ENCODE data around the gene PSMD11. TPM values are rescaled to one million over a fixed set of nuclear protein-coding genes. Genes with fewer than 3 reads are reported as not detected.
A peak's percentile ranks its signal among the peaks of the same experiment; 100 is the strongest.

The PSMD11 gene
- total RNA-seq, 1 donor from 2014 or later, result 117 TPM

DNA sequence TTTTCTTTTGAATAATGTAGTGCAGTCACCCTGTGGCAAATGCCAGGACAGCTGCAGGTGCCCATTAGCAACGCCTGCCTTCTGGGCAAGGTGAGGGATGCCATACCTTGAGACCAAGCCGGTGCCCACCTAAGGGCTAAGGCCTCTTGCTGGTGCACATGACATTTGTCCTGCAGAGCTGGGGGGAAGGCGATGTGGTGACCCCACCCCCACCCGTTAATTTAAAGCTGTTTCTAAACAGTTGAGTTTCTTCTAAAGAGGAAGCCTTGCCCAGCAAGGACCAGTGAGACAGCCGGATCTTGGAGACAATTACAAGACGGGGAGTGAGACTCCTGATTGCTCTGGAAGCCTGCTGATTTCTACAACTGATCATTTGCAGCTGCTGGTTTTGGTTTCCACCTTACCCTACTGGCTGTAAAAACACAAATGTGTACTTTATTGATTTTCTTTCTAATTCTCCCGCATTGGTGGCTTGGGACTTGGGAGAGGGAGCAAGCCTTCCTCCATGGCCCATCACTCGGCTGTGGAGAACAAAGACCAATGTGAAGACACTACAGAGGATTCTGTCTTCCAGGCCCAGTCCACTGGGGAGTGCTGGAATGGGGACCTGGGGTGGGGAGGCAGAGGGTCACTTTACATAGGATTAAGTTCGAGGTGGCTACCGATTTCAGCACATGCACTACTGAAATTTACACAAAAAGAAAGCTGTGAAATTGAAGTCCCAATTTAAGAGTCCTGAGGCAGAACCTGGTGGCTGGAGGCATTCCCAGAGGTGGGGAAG is 45.2 kb downstream of the PSMD11 start:
- ChIA-PET CTCF (interaction anchor here (0.6 to 10.2 kb wide), 3 partner anchors 27 to 169 kb away, joined by 3 to 53 read pairs (median 3); no protein-coding TSS in a partner anchor), POLR2A (interaction anchor here (1.1 to 1.5 kb wide), 5 partner anchors 12 to 35 kb away, joined by 4 to 7 read pairs (median 5); no protein-coding TSS in a partner anchor)
- Mint-ChIP-seq H3K27me3 (no peaks in the 10 kb centered on the region), H3K9me3 (no peaks in the 10 kb centered on the region), H3K4me1 (peaks cover 69% of the 10 kb centered on the region), H3K27ac (peak overlapping the region; percentile 12), H3K36me3 (ENCODE audit: low read depth) (peaks cover 31% of the 10 kb centered on the region), H3K4me3 (peak overlapping the region; percentile 84)
- TF ChIP-seq, protein P1, sequence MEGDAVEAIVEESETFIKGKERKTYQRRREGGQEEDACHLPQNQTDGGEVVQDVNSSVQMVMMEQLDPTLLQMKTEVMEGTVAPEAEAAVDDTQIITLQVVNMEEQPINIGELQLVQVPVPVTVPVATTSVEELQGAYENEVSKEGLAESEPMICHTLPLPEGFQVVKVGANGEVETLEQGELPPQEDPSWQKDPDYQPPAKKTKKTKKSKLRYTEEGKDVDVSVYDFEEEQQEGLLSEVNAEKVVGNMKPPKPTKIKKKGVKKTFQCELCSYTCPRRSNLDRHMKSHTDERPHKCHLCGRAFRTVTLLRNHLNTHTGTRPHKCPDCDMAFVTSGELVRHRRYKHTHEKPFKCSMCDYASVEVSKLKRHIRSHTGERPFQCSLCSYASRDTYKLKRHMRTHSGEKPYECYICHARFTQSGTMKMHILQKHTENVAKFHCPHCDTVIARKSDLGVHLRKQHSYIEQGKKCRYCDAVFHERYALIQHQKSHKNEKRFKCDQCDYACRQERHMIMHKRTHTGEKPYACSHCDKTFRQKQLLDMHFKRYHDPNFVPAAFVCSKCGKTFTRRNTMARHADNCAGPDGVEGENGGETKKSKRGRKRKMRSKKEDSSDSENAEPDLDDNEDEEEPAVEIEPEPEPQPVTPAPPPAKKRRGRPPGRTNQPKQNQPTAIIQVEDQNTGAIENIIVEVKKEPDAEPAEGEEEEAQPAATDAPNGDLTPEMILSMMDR (IDR thresholded peaks at IDR 0.05), result no peak
- intact Hi-C loops (cut with micrococcal nuclease), result no loop called here
- DNase-seq (no peak), ATAC-seq (ENCODE audit: low read depth) (no peak)

DNA sequence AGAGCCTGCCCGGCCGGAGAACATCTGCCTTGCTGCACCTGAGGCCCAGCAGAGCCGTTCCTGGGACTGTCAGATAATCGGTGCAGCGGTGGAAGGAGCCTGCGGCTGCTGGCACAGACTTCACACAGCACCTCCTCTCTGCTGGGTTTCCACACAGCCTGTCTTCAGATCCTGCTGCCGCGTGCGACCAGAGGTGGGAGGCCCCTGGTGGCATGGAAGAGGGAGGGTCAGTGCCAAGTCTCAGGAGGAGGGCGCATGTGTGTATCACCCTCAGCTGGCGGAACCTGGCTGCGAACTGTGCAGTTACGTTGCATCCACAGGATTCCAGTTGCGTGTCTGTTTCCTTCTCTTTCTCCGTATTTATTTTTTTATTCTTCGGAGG is 45.8 kb downstream of the PSMD11 start:
- intact Hi-C loops (cut with micrococcal nuclease), result no loop called here
- ChIA-PET CTCF (interaction anchor here (10.2 kb wide), 1 partner anchor 27 kb away, joined by 53 read pairs; no protein-coding TSS in a partner anchor), POLR2A (interaction anchor here (1.4 to 1.5 kb wide), 3 partner anchors 14 to 34 kb away, joined by 5 to 7 read pairs (median 5); no protein-coding TSS in a partner anchor)
- Mint-ChIP-seq H3K27ac (peak overlapping the region; percentile 12), H3K4me1 (peaks cover 75% of the 10 kb centered on the region), H3K4me3 (peak overlapping the region; percentile 84), H3K9me3 (no peaks in the 10 kb centered on the region), H3K27me3 (no peaks in the 10 kb centered on the region), H3K36me3 (ENCODE audit: low read depth) (peaks cover 31% of the 10 kb centered on the region)
- DNase-seq, result no peak
- no peak for ATAC-seq (ENCODE audit: low read depth)
- TF ChIP-seq, protein P1 (IDR thresholded peaks at IDR 0.05), result no peak

DNA sequence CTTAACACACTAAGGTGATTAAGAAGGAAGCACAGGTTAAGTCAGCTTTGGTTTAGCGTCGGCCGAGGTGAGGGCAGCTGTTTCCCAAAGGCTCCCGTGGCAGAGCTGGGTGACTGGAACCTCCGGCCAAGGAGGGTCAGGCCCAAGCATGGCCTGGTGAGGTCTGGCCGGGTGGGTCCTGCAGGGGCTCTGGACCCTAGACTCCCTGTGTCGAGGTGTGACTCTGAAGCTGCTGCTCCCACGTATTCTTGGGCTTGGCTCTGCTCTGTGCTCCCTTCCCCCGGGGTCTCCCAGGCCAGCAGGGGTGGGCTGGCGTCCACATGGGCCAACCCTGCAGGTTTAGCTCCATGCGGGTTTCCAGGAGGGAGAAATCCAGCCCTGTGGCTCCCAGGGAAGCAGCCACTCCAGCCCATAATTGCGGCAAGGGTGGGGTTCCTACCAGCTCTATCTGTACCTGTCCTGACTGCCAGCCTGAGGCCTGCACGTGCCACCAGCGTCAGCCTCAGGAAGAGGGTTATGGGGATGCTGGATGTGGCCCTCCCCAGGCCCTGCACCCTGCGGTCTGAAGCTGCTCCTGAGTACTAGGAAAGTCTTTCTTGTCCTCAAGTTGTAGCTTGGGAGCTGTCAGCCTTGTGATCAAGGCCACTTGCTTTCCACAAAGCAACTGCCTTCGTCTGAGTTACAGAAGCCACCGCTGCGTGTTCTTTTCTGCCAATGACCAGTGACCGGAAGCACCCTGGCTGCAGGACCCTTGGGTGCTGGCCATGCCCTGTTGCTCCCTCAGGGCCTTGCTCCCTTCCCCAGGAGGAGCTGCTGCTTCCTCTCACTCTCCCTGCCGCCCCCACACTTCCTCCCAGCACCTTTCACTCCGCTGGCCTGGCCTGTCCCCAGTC is 47.3 kb downstream of the PSMD11 start:
- DNase-seq (no peak), ATAC-seq (ENCODE audit: low read depth) (no peak)
- peaks cover 77% of the 10 kb centered on the region for H3K4me1 Mint-ChIP-seq
- H3K9me3 Mint-ChIP-seq, result no peaks in the 10 kb centered on the region
- TF ChIP-seq, protein P1 (IDR thresholded peaks at IDR 0.05), result no peak
- H3K27ac Mint-ChIP-seq, result peak overlapping the region; percentile 85
- H3K27me3 Mint-ChIP-seq, result no peaks in the 10 kb centered on the region
- CTCF ChIA-PET, result interaction anchor here (1.2 kb wide), 1 partner anchor 29 kb away, joined by 6 read pairs; no protein-coding TSS in a partner anchor
- POLR2A ChIA-PET, result interaction anchor here (0.6 to 2.4 kb wide), 5 partner anchors 9 to 60 kb away, joined by 4 to 27 read pairs (median 9); no protein-coding TSS in a partner anchor
- H3K4me3 Mint-ChIP-seq, result peak overlapping the region; percentile 67
- peaks cover 31% of the 10 kb centered on the region for H3K36me3 Mint-ChIP-seq (ENCODE audit: low read depth)
- intact Hi-C loops (cut with micrococcal nuclease), result loop anchor here (1.0 kb wide), 1 partner anchor 12 kb away; no protein-coding TSS in a partner anchor

DNA sequence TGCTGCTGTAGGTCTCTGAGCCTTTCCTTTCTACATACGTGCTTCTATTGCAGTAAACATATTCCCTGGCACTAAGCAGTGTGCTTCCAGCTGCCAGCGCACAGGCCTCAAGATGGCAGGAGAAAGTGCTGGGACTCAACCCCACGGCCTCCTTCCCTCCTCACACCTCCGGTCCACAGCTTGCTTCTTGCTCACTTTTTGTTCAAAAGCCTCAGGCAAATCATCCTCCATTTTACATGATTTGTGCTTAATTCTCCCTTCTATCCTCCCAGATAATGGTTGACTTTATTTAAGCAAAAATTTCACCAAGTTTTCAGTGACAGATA is 47.9 kb downstream of the PSMD11 start:
- Mint-ChIP-seq H3K27me3 (no peaks in the 10 kb centered on the region), H3K27ac (peak overlapping the region; percentile 85), H3K9me3 (no peaks in the 10 kb centered on the region), H3K36me3 (ENCODE audit: low read depth) (peaks cover 31% of the 10 kb centered on the region), H3K4me1 (peaks cover 78% of the 10 kb centered on the region), H3K4me3 (peak overlapping the region; percentile 67)
- DNase-seq (no peak), ATAC-seq (ENCODE audit: low read depth) (no peak)
- ChIA-PET CTCF (interaction anchor here (1.2 kb wide), 1 partner anchor 30 kb away, joined by 6 read pairs; no protein-coding TSS in a partner anchor), POLR2A (interaction anchor here (2.0 to 2.4 kb wide), 3 partner anchors 11 to 31 kb away, joined by 8 to 27 read pairs (median 21); no protein-coding TSS in a partner anchor)
- intact Hi-C loops (cut with micrococcal nuclease), result loop anchor here (1.0 kb wide), 1 partner anchor 11 kb away; no protein-coding TSS in a partner anchor
- TF ChIP-seq, protein P1 (IDR thresholded peaks at IDR 0.05), result no peak

Data from activated B cell treated with CpG ODN at 0.5 μM for 24 hours (primary cell).